GM10248 (cell line): ENCODE results near the gene GCSAM.
A peak's percentile ranks its signal among the peaks of the same experiment; 100 is the strongest.

ENCODE experiments used
- CTCF ChIA-PET: fragments of 300-600 bp; sonication (Branson Sonifier 250); formaldehyde crosslinking; extraction: SDS; loops from one replicate; lab custom pipeline; 2021; ENCODE audit warnings: antibody characterized with exemption; lab: Yijun Ruan, JAX
- POLR2A ChIA-PET: fragments of 350-650 bp; sonication (Branson Sonifier 250); formaldehyde crosslinking; extraction: SDS; loops from one replicate; lab custom pipeline; 2020; ENCODE audit warnings: antibody characterized with exemption; lab: Yijun Ruan, JAX
- DNase-seq: peaks from one replicate; pipeline ENCODE4 v3.0.0; 2012; ENCODE audit errors: extremely low spot score
- CTCF ChIP-seq: IDR thresholded peaks from 2 replicates; pipeline ENCODE4 v1.5.1; 2012; ENCODE audit warnings: mild to moderate bottlenecking, low read depth; ENCODE audit errors: extremely low read depth, missing control alignments, control extremely low read depth

GCSAM gene

GRCh38 chr3:112121577-112122547 lies 11.2 kb downstream of the GCSAM start:
- ChIA-PET CTCF (interaction anchor here (1.0 to 3.8 kb wide), 4 partner anchors 10 to 409 kb away, joined by 3 to 33 read pairs (median 8); no protein-coding TSS in a partner anchor), POLR2A (interaction anchor here (1.7 kb wide), 1 partner anchor 7 kb away, joined by 11 read pairs; no protein-coding TSS in a partner anchor)
- no peak for TF ChIP-seq CTCF
- DNase-seq: no peak

- CTCF ChIA-PET: interaction anchor here (0.9 to 1.5 kb wide), 3 partner anchors 9 to 16 kb away, joined by 3 read pairs; partner anchors contain the start of gene GCSAM
- no peak for DNase-seq
- no peak for TF ChIP-seq CTCF
- POLR2A ChIA-PET: interaction anchor here (1.1 to 1.6 kb wide), 2 partner anchors 9 to 1646 kb away, joined by 4 to 5 read pairs; no protein-coding TSS in a partner anchor
Measured at GRCh38 chr3:112119962-112120836, 12.8 kb downstream of the GCSAM start.

GRCh38 chr3:112117841-112118571 lies 15.0 kb downstream of the GCSAM start:
- TF ChIP-seq CTCF: peak; percentile 28
- DNase-seq: peak; percentile 31
- CTCF ChIA-PET: interaction anchor here (0.8 to 5.6 kb wide), 5 partner anchors 11 to 384 kb away, joined by 3 to 94 read pairs (median 4); partner anchors contain the start of gene GCSAM
- POLR2A ChIA-PET: interaction anchor here (0.7 to 2.0 kb wide), 4 partner anchors 11 to 366 kb away, joined by 3 to 9 read pairs (median 4); no protein-coding TSS in a partner anchor

DNA sequence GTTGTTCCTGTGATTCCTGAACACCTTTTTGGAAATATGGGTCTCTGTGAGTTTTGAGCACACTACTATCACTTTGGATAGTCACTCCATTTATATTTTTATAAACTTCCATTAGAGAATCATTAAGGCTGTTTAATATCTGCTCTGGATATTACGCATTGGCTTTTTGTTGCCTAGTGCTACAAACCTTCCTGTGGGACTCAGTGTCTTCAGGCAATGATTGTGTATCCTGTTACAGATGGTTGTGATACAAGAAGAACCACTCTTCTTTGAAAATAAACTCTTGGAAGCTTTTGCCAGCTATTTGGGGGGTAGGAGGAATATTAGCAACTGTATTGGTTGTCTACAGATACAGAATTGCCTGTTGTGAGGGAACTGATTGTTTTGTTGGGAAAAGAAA lies 15.6 kb downstream of the GCSAM start:
- POLR2A ChIA-PET: interaction anchor here (0.7 to 2.0 kb wide), 5 partner anchors 11 to 366 kb away, joined by 3 to 9 read pairs (median 4); no protein-coding TSS in a partner anchor
- DNase-seq: no peak
- no peak for TF ChIP-seq CTCF
- CTCF ChIA-PET: interaction anchor here (0.8 to 5.6 kb wide), 5 partner anchors 12 to 404 kb away, joined by 3 to 94 read pairs (median 4); partner anchors contain the start of gene GCSAM

- POLR2A ChIA-PET: interaction anchor here (0.7 to 2.0 kb wide), 3 partner anchors 12 to 348 kb away, joined by 4 to 9 read pairs (median 4); no protein-coding TSS in a partner anchor
- DNase-seq: no peak
- CTCF ChIA-PET: interaction anchor here (0.8 to 5.6 kb wide), 4 partner anchors 13 to 405 kb away, joined by 3 to 94 read pairs (median 6); partner anchors contain the start of gene GCSAM
- no peak for TF ChIP-seq CTCF
Measured at GRCh38 chr3:112116748-112117186, 16.3 kb downstream of the GCSAM start.
